Adrenal gland (tissue), 5 donors: Measurements from ENCODE around the gene RPIA.

Experiments
- POLR2A ChIP-seq, 2 donors: fragments of 450-650 bp; IDR thresholded peaks; one replicate each; pipeline ENCODE4 v1.6.1; 2017; ENCODE audit warnings: antibody characterized with exemption in 2 of 2, mild to moderate bottlenecking in 2 of 2, moderate library complexity in 1 of 2
- TF ChIP-seq, protein P1 (sequence below), 6 experiments: fragments of 450-650 bp in 4 of 6; fragments of 200-600 bp in 2 of 6; sonication (generic) in 1 of 6; IDR thresholded peaks; 1 replicate in 5 of 6; 2 replicates in 1 of 6; pipeline versions ENCODE4 v1.5.1 to v1.8.0; 2016 to 2021; ENCODE audit warnings: antibody characterized with exemption in 6 of 6, mild to moderate bottlenecking in 2 of 6, moderate library complexity in 1 of 6
- donor health status: DM: no; HTN: no; CAD: no.

DNA sequence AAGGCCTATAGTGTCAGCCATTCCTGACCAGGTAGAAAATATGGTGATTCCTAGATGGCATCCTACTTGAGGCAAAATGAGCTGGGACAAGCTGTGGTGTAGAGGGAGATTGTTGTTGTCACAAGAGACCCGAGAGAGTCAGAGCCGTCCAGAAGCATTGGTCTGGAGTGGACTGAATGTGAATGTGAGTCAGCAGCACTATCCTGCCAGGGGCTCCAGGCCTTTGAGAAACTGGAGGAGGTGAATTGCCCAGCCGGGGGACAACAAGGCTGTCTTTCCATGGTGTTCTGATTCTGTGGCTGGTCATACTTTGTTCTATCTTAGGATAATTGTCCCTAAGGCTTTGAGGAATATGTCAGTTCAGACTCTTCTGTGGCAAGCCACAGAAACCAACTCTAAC lies 34.8 kb upstream of the RPIA start:
- no peak for TF ChIP-seq POLR2A (IDR thresholded peaks at IDR 0.05)
- TF ChIP-seq, protein P1, sequence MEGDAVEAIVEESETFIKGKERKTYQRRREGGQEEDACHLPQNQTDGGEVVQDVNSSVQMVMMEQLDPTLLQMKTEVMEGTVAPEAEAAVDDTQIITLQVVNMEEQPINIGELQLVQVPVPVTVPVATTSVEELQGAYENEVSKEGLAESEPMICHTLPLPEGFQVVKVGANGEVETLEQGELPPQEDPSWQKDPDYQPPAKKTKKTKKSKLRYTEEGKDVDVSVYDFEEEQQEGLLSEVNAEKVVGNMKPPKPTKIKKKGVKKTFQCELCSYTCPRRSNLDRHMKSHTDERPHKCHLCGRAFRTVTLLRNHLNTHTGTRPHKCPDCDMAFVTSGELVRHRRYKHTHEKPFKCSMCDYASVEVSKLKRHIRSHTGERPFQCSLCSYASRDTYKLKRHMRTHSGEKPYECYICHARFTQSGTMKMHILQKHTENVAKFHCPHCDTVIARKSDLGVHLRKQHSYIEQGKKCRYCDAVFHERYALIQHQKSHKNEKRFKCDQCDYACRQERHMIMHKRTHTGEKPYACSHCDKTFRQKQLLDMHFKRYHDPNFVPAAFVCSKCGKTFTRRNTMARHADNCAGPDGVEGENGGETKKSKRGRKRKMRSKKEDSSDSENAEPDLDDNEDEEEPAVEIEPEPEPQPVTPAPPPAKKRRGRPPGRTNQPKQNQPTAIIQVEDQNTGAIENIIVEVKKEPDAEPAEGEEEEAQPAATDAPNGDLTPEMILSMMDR (IDR thresholded peaks at IDR 0.05): no peak
